Measurements from ENCODE around the gene PRMT5.

PRMT5 gene

GRCh38 chr14:22928237-22929103, 706 bp downstream of the PRMT5 start:
- H2BK5ac ChIP-seq (ENCODE audit: low read length), result no peak overlapping the region
- peak overlapping the region; percentile 91 for H3K4me3 ChIP-seq (ENCODE audit: low read length)
- no peak overlapping the region for H2BK15ac ChIP-seq (replicated peaks; ENCODE audit: low read depth)
- no peak overlapping the region for H2BK120ac ChIP-seq (ENCODE audit: low read depth, low read length)
- no peak overlapping the region for H4K8ac ChIP-seq (ENCODE audit: low read depth, low read length)
- peaks cover 2% of the 10 kb centered on the region for H3K4me1 ChIP-seq (ENCODE audit: control insufficient read depth, low read depth, low read length)
- no peak for DNase-seq
- no peak overlapping the region for H3K27ac ChIP-seq (ENCODE audit: low read depth, low read length)
- H3K4me2 ChIP-seq (ENCODE audit: low read length), result peak overlapping the region; percentile 60
- no CpG with 5 or more reads among the region's 12 CpGs for WGBS (ENCODE audit: extremely low coverage, insufficient coverage, low lambda C conversion rate)
- H4K5ac ChIP-seq (ENCODE audit: low read length), result peak overlapping the region; percentile 6
- H3K27me3 ChIP-seq (ENCODE audit: insufficient read depth, low read length, poor library complexity), result no peaks in the 10 kb centered on the region
- no peak overlapping the region for H3K23ac ChIP-seq (ENCODE audit: low read length)
- H3K36me3 ChIP-seq (ENCODE audit: control insufficient read depth, insufficient read depth, low read length), result peaks cover 11% of the 10 kb centered on the region
- peaks cover 16% of the 10 kb centered on the region for H3K79me2 ChIP-seq (ENCODE audit: control insufficient read depth, insufficient read depth, low read length)
- peak overlapping the region; percentile 99 for H3K56ac ChIP-seq (ENCODE audit: low read length)
- no peak overlapping the region for H3K4ac ChIP-seq (ENCODE audit: low read depth, low read length)
- H3K79me1 ChIP-seq (ENCODE audit: low read length), result peaks cover 8% of the 10 kb centered on the region
- H3K18ac ChIP-seq (ENCODE audit: low read length), result no peak overlapping the region
- no peak overlapping the region for H2AK5ac ChIP-seq (ENCODE audit: low read length)
- H3K9ac ChIP-seq (ENCODE audit: low read length), result peak overlapping the region; percentile 91

- Histone ChIP-seq H3K18ac (ENCODE audit: low read length) (no peak overlapping the region), H4K5ac (ENCODE audit: low read length) (no peak overlapping the region), H3K56ac (ENCODE audit: low read length) (no peak overlapping the region), H3K79me1 (ENCODE audit: low read length) (peaks cover 10% of the 10 kb centered on the region), H4K8ac (ENCODE audit: low read depth, low read length) (no peak overlapping the region), H3K4me1 (ENCODE audit: control insufficient read depth, low read depth, low read length) (peaks cover 4% of the 10 kb centered on the region), H3K4ac (ENCODE audit: low read depth, low read length) (no peak overlapping the region), H3K36me3 (ENCODE audit: control insufficient read depth, insufficient read depth, low read length) (peaks cover 23% of the 10 kb centered on the region), H3K79me2 (ENCODE audit: control insufficient read depth, insufficient read depth, low read length) (peaks cover 16% of the 10 kb centered on the region), H3K27me3 (ENCODE audit: insufficient read depth, low read length, poor library complexity) (no peaks in the 10 kb centered on the region), H3K4me2 (ENCODE audit: low read length) (no peak overlapping the region), H2BK15ac (replicated peaks; ENCODE audit: low read depth) (no peak overlapping the region), H2BK120ac (ENCODE audit: low read depth, low read length) (no peak overlapping the region), H3K4me3 (ENCODE audit: low read length) (no peak overlapping the region), H3K27ac (ENCODE audit: low read depth, low read length) (no peak overlapping the region), H3K9ac (ENCODE audit: low read length) (no peak overlapping the region), H2AK5ac (ENCODE audit: low read length) (no peak overlapping the region), H2BK5ac (ENCODE audit: low read length) (no peak overlapping the region), H3K23ac (ENCODE audit: low read length) (no peak overlapping the region)
- WGBS (ENCODE audit: extremely low coverage, insufficient coverage, low lambda C conversion rate), result no CpG with 5 or more reads among the region's 4 CpGs
- no peak for DNase-seq
These were observed 2.9 kb downstream of the PRMT5 start for GRCh38 chr14:22926316-22926715.

- no peak overlapping the region for H3K18ac ChIP-seq (ENCODE audit: low read length)
- H3K4me2 ChIP-seq (ENCODE audit: low read length), result no peak overlapping the region
- no peaks in the 10 kb centered on the region for H3K27me3 ChIP-seq (ENCODE audit: insufficient read depth, low read length, poor library complexity)
- peaks cover 27% of the 10 kb centered on the region for H3K36me3 ChIP-seq (ENCODE audit: control insufficient read depth, insufficient read depth, low read length)
- H3K9ac ChIP-seq (ENCODE audit: low read length), result no peak overlapping the region
- H3K4me3 ChIP-seq (ENCODE audit: low read length), result no peak overlapping the region
- H4K5ac ChIP-seq (ENCODE audit: low read length), result no peak overlapping the region
- peaks cover 10% of the 10 kb centered on the region for H3K79me1 ChIP-seq (ENCODE audit: low read length)
- no CpG with 5 or more reads among the region's 8 CpGs for WGBS (ENCODE audit: extremely low coverage, insufficient coverage, low lambda C conversion rate)
- peaks cover 16% of the 10 kb centered on the region for H3K79me2 ChIP-seq (ENCODE audit: control insufficient read depth, insufficient read depth, low read length)
- H2AK5ac ChIP-seq (ENCODE audit: low read length), result no peak overlapping the region
- H2BK120ac ChIP-seq (ENCODE audit: low read depth, low read length), result no peak overlapping the region
- H3K56ac ChIP-seq (ENCODE audit: low read length), result no peak overlapping the region
- no peak overlapping the region for H3K4ac ChIP-seq (ENCODE audit: low read depth, low read length)
- H2BK5ac ChIP-seq (ENCODE audit: low read length), result no peak overlapping the region
- no peak overlapping the region for H4K8ac ChIP-seq (ENCODE audit: low read depth, low read length)
- H3K4me1 ChIP-seq (ENCODE audit: control insufficient read depth, low read depth, low read length), result peaks cover 4% of the 10 kb centered on the region
- H3K27ac ChIP-seq (ENCODE audit: low read depth, low read length), result no peak overlapping the region
- no peak for DNase-seq
- no peak overlapping the region for H3K23ac ChIP-seq (ENCODE audit: low read length)
- no peak overlapping the region for H2BK15ac ChIP-seq (replicated peaks; ENCODE audit: low read depth)
These were observed 3.7 kb downstream of the PRMT5 start for GRCh38 chr14:22925513-22925912.

- peaks cover 14% of the 10 kb centered on the region for H3K79me2 ChIP-seq (ENCODE audit: control insufficient read depth, insufficient read depth, low read length)
- H3K27ac ChIP-seq (ENCODE audit: low read depth, low read length), result no peak overlapping the region
- H3K9ac ChIP-seq (ENCODE audit: low read length), result no peak overlapping the region
- H2BK120ac ChIP-seq (ENCODE audit: low read depth, low read length), result no peak overlapping the region
- H3K23ac ChIP-seq (ENCODE audit: low read length), result no peak overlapping the region
- H3K4me2 ChIP-seq (ENCODE audit: low read length), result no peak overlapping the region
- H4K8ac ChIP-seq (ENCODE audit: low read depth, low read length), result no peak overlapping the region
- H3K36me3 ChIP-seq (ENCODE audit: control insufficient read depth, insufficient read depth, low read length), result peaks cover 30% of the 10 kb centered on the region
- no peak for DNase-seq
- no CpG with 5 or more reads among the region's 5 CpGs for WGBS (ENCODE audit: extremely low coverage, insufficient coverage, low lambda C conversion rate)
- H3K79me1 ChIP-seq (ENCODE audit: low read length), result peaks cover 10% of the 10 kb centered on the region
- H3K4me1 ChIP-seq (ENCODE audit: control insufficient read depth, low read depth, low read length), result peaks cover 4% of the 10 kb centered on the region
- H2BK5ac ChIP-seq (ENCODE audit: low read length), result no peak overlapping the region
- no peak overlapping the region for H2BK15ac ChIP-seq (replicated peaks; ENCODE audit: low read depth)
- no peaks in the 10 kb centered on the region for H3K27me3 ChIP-seq (ENCODE audit: insufficient read depth, low read length, poor library complexity)
- no peak overlapping the region for H3K56ac ChIP-seq (ENCODE audit: low read length)
- H3K4ac ChIP-seq (ENCODE audit: low read depth, low read length), result no peak overlapping the region
- no peak overlapping the region for H3K18ac ChIP-seq (ENCODE audit: low read length)
- H4K5ac ChIP-seq (ENCODE audit: low read length), result no peak overlapping the region
- H2AK5ac ChIP-seq (ENCODE audit: low read length), result no peak overlapping the region
- no peak overlapping the region for H3K4me3 ChIP-seq (ENCODE audit: low read length)
These were observed 5.4 kb downstream of the PRMT5 start for GRCh38 chr14:22923746-22924145.

- H3K27me3 ChIP-seq (ENCODE audit: insufficient read depth, low read length, poor library complexity), result no peaks in the 10 kb centered on the region
- no peak for DNase-seq
- H4K8ac ChIP-seq (ENCODE audit: low read depth, low read length), result no peak overlapping the region
- no peak overlapping the region for H3K4me2 ChIP-seq (ENCODE audit: low read length)
- H4K5ac ChIP-seq (ENCODE audit: low read length), result no peak overlapping the region
- H3K4ac ChIP-seq (ENCODE audit: low read depth, low read length), result no peak overlapping the region
- no peak overlapping the region for H2BK15ac ChIP-seq (replicated peaks; ENCODE audit: low read depth)
- H3K79me2 ChIP-seq (ENCODE audit: control insufficient read depth, insufficient read depth, low read length), result peaks cover 9% of the 10 kb centered on the region
- H3K56ac ChIP-seq (ENCODE audit: low read length), result no peak overlapping the region
- peaks cover 10% of the 10 kb centered on the region for H3K79me1 ChIP-seq (ENCODE audit: low read length)
- WGBS (ENCODE audit: extremely low coverage, insufficient coverage, low lambda C conversion rate), result no CpG with 5 or more reads among the region's 2 CpGs
- H3K18ac ChIP-seq (ENCODE audit: low read length), result no peak overlapping the region
- H3K9ac ChIP-seq (ENCODE audit: low read length), result no peak overlapping the region
- no peak overlapping the region for H3K23ac ChIP-seq (ENCODE audit: low read length)
- H2BK5ac ChIP-seq (ENCODE audit: low read length), result no peak overlapping the region
- H3K4me1 ChIP-seq (ENCODE audit: control insufficient read depth, low read depth, low read length), result peaks cover 2% of the 10 kb centered on the region
- no peak overlapping the region for H3K27ac ChIP-seq (ENCODE audit: low read depth, low read length)
- peaks cover 30% of the 10 kb centered on the region for H3K36me3 ChIP-seq (ENCODE audit: control insufficient read depth, insufficient read depth, low read length)
- no peak overlapping the region for H3K4me3 ChIP-seq (ENCODE audit: low read length)
- no peak overlapping the region for H2BK120ac ChIP-seq (ENCODE audit: low read depth, low read length)
- H2AK5ac ChIP-seq (ENCODE audit: low read length), result no peak overlapping the region
These were observed 6.9 kb downstream of the PRMT5 start for GRCh38 chr14:22922294-22922693.

All from mesendoderm (in vitro differentiated cells).